Effector memory CD8-positive, alpha-beta T cell (primary cell): Measurements from ENCODE around the gene ADAT2.

Experiments used
- ATAC-seq: fragments of 150-1000 bp; cut with Tn5 transposase; replicated peaks from 2 replicates; pipeline ENCODE4 v1.10.0; 2021; ENCODE audit warnings: mild to moderate bottlenecking, moderate library complexity
- DNase-seq, 3 experiments: peaks; one replicate each; pipeline ENCODE4 v3.0.0; 2021
- H3K27ac Mint-ChIP-seq, 2 donors: one replicate each; pipeline ENCODE4 v1.8.0; 2022; ENCODE audit warnings: mild to moderate bottlenecking in 2 of 2, mixed read lengths in 2 of 2, moderate library complexity in 2 of 2
- H3K27me3 Mint-ChIP-seq, 2 donors: one replicate each; pipeline ENCODE4 v1.8.0; 2022; ENCODE audit warnings: mixed read lengths in 2 of 2
- H3K36me3 Mint-ChIP-seq: one replicate; pipeline ENCODE4 v1.8.0; 2022; ENCODE audit warnings: mild to moderate bottlenecking, moderate library complexity, mixed read lengths; ENCODE audit not compliant: insufficient read depth
- H3K4me1 Mint-ChIP-seq, 2 donors: one replicate each; pipeline ENCODE4 v1.8.0; 2022; ENCODE audit warnings: low read depth in 2 of 2, mixed read lengths in 2 of 2
- H3K4me3 Mint-ChIP-seq, 2 donors: one replicate each; pipeline ENCODE4 v1.8.0; 2022; ENCODE audit warnings: mild to moderate bottlenecking in 2 of 2, mixed read lengths in 2 of 2, moderate library complexity in 2 of 2
- H3K9me3 Mint-ChIP-seq, 2 donors: one replicate each; pipeline ENCODE4 v1.8.0; 2022; ENCODE audit warnings: mixed read lengths in 2 of 2

Gene ADAT2

DNA sequence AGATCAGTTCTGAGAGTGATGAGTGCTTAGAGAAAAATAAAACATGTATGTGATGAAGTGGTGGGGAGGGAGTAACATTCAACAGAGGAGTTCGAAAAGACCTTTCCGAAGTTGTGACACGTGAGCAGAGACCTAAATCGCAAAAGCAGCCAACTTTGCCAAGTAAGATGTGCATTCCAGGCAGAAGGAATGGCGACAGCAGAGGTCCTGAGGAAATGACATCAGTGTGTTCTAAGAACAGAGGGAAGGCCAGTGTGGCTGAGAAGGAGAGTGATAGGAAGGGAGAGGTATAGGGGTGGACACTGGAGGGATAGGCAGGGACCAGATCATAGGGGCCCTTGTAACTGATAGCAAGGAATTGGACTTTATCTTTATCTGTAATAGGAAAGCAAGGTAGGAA, 51.3 kb downstream of the ADAT2 start:
- ATAC-seq = no peak
- H3K9me3 Mint-ChIP-seq = no peaks in the 10 kb centered on the region

DNA sequence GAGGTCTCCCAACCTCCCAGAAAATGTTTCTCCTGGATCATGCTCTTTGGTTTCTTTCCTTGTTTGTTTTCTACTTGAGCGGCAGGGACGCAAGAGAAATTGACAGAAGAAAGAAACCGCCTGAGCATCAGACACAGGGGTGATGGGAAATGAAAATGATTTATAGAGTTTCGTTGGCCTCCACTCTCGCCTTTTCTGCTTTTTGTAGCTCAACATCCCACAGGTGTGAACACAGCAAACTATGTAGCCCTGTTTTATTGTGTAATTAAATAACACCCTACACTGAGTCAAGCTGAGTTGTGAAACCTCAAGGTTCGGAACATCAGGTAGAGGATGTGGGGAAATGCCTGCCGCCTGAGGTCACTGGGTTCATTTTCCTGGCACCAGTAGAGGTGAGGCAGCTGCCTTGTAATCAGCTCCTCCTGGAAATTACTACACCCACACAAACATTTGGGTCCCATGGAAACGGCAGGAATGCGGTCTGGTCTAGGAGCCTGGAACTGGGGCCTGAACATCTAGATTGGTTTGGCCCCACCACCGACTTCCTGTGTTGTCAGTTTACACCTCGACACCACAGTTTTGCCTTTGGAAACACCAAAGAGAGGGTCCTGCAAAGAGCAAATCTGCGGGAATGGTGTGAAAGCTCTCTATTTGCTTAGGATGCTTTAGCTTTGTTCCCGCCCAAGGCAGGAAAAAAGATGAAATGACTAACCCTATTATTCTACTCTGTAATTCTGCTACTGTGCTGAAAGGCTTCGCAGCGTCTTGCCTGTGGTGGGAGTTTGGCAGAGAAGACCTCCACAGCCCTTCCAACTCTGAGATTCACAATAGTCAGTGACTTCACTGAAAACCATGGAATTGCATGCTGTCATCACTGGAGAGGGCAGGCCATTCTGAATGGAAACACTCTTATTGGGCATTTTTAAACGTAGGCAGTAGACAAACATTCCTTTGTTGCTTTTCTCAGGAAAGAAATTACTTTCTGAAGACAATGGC, 53.0 kb downstream of the ADAT2 start:
- H3K9me3 Mint-ChIP-seq = no peaks in the 10 kb centered on the region
- peak overlapping the region; percentile 61 to 67 for H3K4me3 Mint-ChIP-seq
- peak overlapping the region; percentile 84 to 87 for H3K27ac Mint-ChIP-seq
- ATAC-seq (peak; percentile 90), DNase-seq (peak; percentile 62 to 64 (median 63))
- no peaks in the 10 kb centered on the region for H3K27me3 Mint-ChIP-seq
- H3K4me1 Mint-ChIP-seq = peaks cover 46 to 57% of the 10 kb centered on the region in 2 donors
- peaks cover 8% of the 10 kb centered on the region for H3K36me3 Mint-ChIP-seq

More for the DNA sequence above, 51.3 kb downstream of the ADAT2 start:
- peaks cover 8% of the 10 kb centered on the region for H3K36me3 Mint-ChIP-seq
- no peak for DNase-seq
- H3K27me3 Mint-ChIP-seq = no peaks in the 10 kb centered on the region
- no peak overlapping the region for H3K4me3 Mint-ChIP-seq
- peak overlapping the region; percentile 13 to 17 for H3K27ac Mint-ChIP-seq
- H3K4me1 Mint-ChIP-seq = peaks cover 46 to 57% of the 10 kb centered on the region in 2 donors

DNA sequence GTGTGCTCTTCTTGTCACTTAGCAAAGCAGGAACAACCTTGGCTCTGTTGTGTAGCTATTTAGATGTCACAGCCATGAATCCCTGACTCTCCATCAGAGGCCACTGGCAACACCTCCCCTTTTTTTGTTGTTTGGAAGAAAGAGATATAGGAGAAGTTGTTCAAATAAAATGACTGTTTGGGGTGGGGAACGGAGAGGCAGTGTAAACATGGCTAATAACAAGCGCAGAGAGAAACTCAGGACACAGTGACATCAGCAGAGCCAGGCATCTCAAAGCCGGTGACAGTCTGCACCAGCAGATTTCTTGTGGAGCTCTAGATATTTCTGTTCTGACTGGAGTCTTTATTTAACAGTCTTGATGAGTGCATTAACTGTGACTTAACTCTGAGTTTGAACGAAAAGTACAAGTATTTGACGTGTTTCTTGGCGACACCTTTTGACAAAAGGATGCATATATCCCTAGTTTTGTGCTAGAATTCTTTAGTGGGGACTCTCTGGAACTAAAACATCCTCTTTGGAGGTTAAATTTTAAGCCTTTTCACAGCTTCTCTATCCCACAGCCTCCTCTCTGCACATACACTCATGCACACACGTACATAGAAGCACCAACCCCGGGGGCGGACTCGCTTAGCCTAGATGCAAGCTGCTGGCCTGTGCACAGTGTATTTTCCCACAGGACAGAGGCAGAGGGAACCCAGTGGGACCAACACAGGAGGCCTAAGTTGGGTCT, 53.8 kb downstream of the ADAT2 start:
- Mint-ChIP-seq H3K4me1 (peaks cover 46 to 57% of the 10 kb centered on the region in 2 donors), H3K27me3 (no peaks in the 10 kb centered on the region), H3K27ac (peak overlapping the region; percentile 84 to 87), H3K4me3 (peak overlapping the region; percentile 61 to 67), H3K36me3 (peaks cover 8% of the 10 kb centered on the region), H3K9me3 (no peaks in the 10 kb centered on the region)
- DNase-seq = no peak
- peak; percentile 18 for ATAC-seq

DNA sequence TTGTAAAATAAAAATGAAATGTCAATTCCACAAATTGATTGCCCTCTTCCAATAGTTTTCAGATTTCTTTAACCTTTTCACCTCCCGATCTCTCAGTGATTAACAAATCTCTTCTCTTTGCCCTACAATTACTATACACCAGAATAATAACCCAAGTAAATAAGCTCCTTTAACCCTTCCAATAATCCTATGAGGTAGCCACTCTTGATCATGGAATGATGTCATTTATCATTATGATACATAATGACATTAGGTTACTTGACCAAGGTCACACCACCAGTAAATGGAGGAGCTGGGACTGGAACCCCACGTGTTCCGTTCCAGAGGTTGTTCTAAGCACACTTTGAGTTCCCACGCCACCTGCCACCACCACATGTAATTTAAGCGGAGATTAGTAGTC, 54.8 kb downstream of the ADAT2 start:
- Mint-ChIP-seq H3K27ac (peak overlapping the region; percentile 84 to 87), H3K36me3 (peaks cover 8% of the 10 kb centered on the region)
- no peak for DNase-seq

DNA sequence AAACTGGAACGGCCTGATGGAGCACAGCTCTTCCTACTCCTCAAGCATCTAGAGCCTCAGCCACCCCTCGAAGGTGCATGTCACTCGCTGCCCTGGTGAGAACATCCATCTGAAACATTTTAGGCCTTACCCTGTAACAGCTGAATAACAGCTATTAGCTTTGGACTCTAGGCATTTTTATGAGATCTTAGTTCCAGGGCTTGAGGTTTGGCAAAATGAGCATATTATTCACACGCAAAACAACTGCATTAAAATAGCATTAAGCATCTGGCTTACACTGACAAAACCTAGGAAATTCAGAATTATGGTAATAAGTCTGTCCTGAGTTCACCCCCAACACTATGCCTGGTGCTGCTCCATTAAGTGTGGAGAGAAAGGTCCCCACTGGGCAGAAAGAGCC, 56.1 kb downstream of the ADAT2 start:
- DNase-seq = no peak
- Mint-ChIP-seq H3K27ac (peak overlapping the region; percentile 24 to 68), H3K4me3 (no peak overlapping the region), H3K27me3 (no peaks in the 10 kb centered on the region), H3K9me3 (no peaks in the 10 kb centered on the region), H3K4me1 (peaks cover 31 to 39% of the 10 kb centered on the region in 2 donors), H3K36me3 (peaks cover 8% of the 10 kb centered on the region)
- no peak for ATAC-seq

More for the DNA sequence above, 54.8 kb downstream of the ADAT2 start:
- Mint-ChIP-seq H3K9me3 (no peaks in the 10 kb centered on the region), H3K27me3 (no peaks in the 10 kb centered on the region), H3K4me3 (no peak overlapping the region), H3K4me1 (peaks cover 41 to 52% of the 10 kb centered on the region in 2 donors)
- ATAC-seq = no peak

DNA sequence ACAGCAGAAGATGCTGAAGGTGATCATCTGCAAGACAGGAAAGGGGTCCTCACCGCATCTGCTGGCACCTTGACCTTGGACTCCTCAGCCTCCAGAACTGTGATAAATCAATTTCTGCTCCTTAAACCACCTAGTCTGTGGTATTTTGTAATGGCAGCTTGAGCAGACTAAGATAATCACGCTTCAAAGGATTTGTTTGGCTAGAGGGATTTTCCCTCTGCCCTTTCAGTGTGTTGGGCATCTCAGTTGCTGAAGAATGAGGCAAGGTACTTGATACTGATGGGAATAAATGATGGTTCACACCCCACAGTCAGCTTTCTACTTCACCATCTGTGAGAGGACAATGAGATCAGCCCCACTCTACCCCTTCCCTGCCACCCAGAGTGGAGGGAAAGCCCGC, 60.2 kb downstream of the ADAT2 start:
- Mint-ChIP-seq H3K36me3 (no peaks in the 10 kb centered on the region), H3K4me3 (no peak overlapping the region), H3K9me3 (no peaks in the 10 kb centered on the region), H3K27ac (no peak overlapping the region), H3K27me3 (peaks cover 8 to 9% of the 10 kb centered on the region in 2 donors), H3K4me1 (peaks cover 2 to 5% of the 10 kb centered on the region in 2 donors)
- ATAC-seq = no peak
- no peak for DNase-seq

DNA sequence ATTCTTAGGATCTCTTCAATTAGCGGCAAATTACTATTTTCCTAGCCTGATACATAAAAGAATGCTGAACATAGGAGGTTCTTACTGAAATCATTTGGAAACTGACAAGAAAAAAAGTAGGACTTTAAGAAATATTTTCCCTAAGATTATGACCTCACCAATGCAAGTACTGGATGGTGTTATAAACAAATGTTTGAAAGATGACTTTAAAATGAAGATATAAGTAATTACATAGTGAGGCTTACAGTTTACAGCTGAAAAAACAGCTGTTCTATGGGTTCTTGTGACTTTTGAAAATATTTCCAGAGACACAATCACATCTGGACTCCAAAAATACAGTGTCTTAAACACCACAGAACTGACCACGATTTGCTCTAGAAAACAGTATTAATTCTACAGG, 64.9 kb downstream of the ADAT2 start:
- no peak overlapping the region for H3K4me3 Mint-ChIP-seq
- no peak overlapping the region for H3K27ac Mint-ChIP-seq
- DNase-seq = no peak
- peaks cover 0 to 2% of the 10 kb centered on the region in 2 donors for H3K4me1 Mint-ChIP-seq
- H3K27me3 Mint-ChIP-seq = peaks cover 8 to 9% of the 10 kb centered on the region in 2 donors
- H3K9me3 Mint-ChIP-seq = no peaks in the 10 kb centered on the region
- no peaks in the 10 kb centered on the region for H3K36me3 Mint-ChIP-seq
- ATAC-seq = no peak

DNA sequence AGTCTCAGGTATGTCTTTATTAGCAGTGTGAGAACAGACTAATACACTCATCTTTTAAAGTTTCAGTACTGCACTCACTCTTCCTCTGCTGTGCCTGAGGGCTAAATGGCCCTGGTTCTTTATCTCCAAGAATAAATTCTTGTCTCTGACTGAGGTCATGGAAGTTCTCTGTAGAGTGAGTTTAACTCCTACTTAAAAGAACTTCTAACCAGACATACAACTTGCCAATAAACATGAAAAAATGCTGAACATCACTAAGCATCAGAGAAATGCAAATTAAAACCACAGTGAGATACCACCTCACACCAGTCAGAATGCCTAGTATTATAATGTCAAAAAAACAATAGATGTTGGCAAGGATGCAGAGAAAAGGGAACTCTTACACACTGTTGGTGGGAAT, 73.6 kb downstream of the ADAT2 start:
- Mint-ChIP-seq H3K4me1 (peaks cover 3 to 4% of the 10 kb centered on the region in 2 donors), H3K9me3 (no peaks in the 10 kb centered on the region), H3K27me3 (peaks cover 6 to 15% of the 10 kb centered on the region in 2 donors), H3K36me3 (no peaks in the 10 kb centered on the region), H3K27ac (no peak overlapping the region), H3K4me3 (no peak overlapping the region)
- DNase-seq (no peak), ATAC-seq (no peak)

DNA sequence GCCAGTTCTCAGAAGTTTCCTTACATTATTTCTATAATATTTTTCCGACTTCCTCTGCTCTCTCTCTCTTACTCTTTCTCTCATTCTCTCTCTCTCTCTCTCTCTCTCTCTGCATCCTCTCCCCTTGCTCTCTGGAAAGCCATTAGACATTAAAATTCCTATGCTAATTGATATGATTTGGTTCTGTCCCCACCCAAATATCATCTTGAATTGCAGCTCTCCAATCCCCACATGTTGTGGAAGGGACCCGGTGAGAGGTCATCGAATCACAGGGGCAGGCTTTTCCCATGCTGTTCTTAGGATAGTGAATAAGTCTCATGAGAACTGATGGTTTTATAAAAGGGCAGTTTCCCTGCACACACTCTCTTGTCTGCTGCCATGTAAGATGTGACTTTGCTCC, 74.1 kb downstream of the ADAT2 start:
- no peak for ATAC-seq
- no peak for DNase-seq
- H3K27ac Mint-ChIP-seq = no peak overlapping the region

DNA sequence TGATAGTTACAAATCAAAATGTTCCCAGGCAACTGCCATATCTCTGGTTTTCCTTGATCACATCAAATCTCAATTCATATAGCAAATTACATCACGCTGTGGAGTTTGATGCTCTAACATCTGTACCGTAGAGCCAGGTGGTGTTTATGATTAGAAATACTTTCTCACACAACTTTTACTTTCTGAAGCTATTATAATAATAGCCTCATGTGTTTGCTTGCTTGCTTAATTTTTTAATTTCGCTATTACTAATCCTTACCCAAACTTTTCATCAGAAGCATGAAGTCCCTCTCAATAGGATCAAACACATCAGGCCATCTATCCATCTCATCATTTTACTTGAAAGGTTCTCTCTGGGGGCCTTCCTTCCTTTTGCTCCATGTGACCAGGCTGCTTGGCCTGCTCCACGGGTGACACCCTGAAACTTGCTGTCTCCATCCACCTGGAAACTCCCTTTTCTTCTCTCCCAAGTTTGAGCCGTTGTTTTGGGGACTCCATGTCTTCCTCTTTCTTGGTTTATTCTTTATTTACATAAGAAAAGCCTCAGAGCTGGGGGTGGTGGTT, 75.4 kb downstream of the ADAT2 start:
- H3K9me3 Mint-ChIP-seq = no peaks in the 10 kb centered on the region
- ATAC-seq (no peak), DNase-seq (no peak)
- H3K27ac Mint-ChIP-seq = no peak overlapping the region
- H3K4me1 Mint-ChIP-seq = peaks cover 2 to 3% of the 10 kb centered on the region in 2 donors
- peaks cover 6 to 15% of the 10 kb centered on the region in 2 donors for H3K27me3 Mint-ChIP-seq
- no peak overlapping the region for H3K4me3 Mint-ChIP-seq
- no peaks in the 10 kb centered on the region for H3K36me3 Mint-ChIP-seq

More for the DNA sequence above, 74.1 kb downstream of the ADAT2 start:
- peaks cover 3 to 4% of the 10 kb centered on the region in 2 donors for H3K4me1 Mint-ChIP-seq
- no peaks in the 10 kb centered on the region for H3K9me3 Mint-ChIP-seq
- no peak overlapping the region for H3K4me3 Mint-ChIP-seq
- H3K27me3 Mint-ChIP-seq = peaks cover 6 to 15% of the 10 kb centered on the region in 2 donors
- H3K36me3 Mint-ChIP-seq = no peaks in the 10 kb centered on the region

DNA sequence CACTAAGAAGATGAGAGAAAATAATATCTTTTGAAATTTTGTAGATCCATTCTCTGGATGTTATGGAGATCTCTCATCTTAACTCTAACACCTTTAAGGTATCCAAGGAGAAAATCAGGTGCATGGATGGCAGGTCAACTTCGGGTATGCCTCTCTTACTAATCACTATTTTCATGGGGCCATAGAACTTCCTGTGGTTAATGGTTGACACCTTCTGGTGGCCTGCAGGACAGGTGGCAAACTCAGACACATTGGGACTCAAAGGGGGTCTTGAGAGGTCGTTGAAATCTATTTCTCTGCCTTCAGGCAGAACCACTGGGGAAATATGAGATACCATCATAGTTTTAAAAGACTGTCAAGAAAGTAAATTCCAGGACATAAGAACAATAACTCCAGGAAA, 76.5 kb downstream of the ADAT2 start:
- no peaks in the 10 kb centered on the region for H3K36me3 Mint-ChIP-seq
- no peak overlapping the region for H3K4me3 Mint-ChIP-seq
- H3K27me3 Mint-ChIP-seq = peaks cover 1 to 9% of the 10 kb centered on the region in 2 donors
- DNase-seq (no peak), ATAC-seq (no peak)
- no peaks in the 10 kb centered on the region for H3K9me3 Mint-ChIP-seq
- no peak overlapping the region for H3K27ac Mint-ChIP-seq
- H3K4me1 Mint-ChIP-seq = peaks cover 2 to 3% of the 10 kb centered on the region in 2 donors
